ENCODE data around the gene SNTB2.
A peak's percentile ranks its signal among the peaks of the same experiment; 100 is the strongest.

Gene SNTB2

DNA sequence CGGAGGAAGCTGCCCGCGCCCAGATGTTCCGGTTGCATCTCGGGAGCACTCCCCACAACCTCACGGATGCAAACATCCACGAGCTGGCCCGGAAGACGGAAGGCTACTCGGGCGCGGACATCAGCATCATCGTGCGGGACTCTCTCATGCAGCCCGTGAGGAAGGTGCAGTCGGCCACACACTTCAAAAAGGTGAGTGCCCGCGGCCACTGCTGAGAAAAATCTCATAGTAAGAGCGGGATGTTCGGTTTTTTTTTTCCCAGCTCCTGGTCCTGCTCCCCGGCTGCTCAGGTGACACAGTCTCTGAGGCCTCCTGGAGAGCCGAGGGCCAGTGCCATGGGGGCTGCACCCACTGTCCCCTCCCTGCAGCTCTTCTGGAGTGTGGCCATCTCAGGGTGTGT is 134.1 kb downstream of the SNTB2 start:
- no peak for DNase-seq

DNA sequence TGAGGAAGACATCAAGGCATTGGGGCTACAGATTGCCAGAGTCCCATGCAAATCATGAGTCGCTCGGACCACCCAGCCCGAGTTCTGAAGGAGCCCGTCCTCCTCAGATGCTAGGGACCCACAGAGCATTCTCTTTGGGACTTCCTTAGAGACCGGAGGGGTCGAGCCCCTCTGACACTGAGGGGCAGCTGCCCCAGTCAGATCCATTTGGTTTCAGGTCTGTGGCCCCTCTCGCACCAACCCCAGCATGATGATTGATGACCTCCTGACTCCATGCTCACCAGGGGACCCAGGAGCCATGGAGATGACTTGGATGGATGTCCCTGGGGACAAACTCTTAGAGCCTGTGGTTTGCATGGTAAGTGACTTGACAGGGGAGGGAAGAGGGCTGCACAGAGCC is 135.4 kb downstream of the SNTB2 start:
- no peak for DNase-seq

DNA sequence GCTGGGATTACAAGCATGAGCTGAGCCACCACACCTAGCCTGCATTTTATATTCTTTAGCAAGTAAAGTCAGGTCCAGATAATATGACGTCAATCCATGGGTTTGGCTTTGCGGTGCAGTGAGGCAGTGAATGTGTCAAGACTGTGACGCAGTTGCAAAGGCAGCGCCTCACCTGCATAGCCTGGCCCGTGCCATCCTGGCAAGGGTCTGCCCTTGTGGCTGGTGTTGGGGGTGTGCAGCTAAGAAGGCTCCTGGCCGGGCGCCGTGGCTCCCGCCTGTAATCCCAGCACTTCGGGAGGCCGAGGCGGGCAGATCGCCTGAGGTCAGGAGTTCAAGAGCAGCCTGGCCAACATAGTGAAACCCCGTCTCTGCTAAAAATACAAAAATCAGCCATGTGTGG is 136.5 kb downstream of the SNTB2 start:
- DNase-seq = no peak

DNA sequence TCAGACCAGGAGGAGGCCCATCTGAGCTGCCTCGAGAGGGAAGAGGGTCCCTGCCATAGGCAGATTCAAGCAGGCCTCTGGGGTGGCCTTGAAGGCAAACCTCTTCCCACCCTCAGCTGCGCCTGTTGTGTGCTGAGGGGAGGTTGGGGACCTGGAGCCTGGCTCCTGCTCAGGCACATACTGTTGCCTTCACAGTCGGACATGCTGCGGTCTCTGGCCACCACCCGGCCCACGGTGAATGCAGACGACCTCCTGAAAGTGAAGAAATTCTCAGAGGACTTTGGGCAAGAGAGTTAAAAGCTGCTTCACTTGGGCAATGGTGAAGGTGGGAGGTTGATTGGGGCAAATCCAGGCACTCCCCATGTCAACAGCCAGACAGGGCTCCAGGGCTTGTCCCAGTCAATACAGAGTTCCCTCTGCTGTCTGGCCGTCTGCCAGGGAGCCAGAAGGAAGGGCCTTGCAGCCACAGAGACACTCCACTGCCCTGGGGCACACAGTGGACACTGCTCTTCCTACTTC is 137.1 kb downstream of the SNTB2 start:
- DNase-seq = no peak

DNA sequence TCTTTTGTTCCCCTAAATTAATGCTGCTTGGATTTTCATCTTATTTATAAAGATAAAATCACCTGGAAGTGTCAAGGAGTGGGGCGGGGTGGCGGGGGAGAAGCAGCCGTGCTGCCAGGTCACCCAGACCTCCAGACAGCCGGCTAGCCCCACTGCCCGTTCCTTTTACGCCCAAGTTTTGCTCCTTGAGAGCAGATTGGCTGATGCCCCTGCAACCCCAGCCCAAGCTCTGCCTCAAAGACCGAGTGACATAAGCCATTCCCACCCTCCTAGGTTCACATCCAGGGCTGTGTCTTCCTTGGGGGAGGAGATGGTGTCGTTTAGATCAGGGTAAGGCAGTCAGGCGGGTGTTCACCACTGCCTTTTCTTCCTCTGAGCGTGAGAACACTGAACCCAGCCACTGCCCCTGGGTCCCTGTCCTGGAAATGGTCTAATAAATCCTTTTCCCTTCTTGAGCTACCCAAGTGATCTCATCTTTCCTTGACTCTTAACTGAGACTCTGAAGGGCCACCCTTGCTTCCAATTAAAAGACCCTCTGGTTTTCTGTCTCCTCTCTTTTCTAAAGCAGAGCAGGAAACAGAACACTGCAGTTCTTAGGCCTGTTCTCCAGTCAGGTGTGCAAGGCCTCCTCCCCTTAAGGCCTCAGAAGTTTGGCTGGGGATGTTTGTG is 137.8 kb downstream of the SNTB2 start:
- DNase-seq = no peak

DNA sequence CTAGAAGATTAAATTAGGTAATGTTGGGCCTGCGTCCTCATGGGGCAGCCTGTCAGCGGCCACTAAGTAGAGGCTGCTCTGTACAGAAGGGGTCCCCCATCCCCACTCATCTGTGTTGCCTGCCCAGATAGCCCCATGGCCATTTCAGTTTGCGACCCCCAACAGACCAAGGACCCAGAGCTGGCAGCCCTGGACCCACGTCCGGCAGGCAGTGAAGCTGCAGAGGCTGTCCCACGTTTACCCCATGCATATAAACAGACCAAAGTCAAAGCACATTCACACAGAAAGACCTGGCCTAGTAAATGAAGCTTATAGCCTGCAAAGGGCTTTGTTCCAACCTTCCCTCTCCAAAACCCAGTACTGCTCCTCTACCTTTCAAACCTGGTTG is 138.8 kb downstream of the SNTB2 start:
- no peak for DNase-seq

DNA sequence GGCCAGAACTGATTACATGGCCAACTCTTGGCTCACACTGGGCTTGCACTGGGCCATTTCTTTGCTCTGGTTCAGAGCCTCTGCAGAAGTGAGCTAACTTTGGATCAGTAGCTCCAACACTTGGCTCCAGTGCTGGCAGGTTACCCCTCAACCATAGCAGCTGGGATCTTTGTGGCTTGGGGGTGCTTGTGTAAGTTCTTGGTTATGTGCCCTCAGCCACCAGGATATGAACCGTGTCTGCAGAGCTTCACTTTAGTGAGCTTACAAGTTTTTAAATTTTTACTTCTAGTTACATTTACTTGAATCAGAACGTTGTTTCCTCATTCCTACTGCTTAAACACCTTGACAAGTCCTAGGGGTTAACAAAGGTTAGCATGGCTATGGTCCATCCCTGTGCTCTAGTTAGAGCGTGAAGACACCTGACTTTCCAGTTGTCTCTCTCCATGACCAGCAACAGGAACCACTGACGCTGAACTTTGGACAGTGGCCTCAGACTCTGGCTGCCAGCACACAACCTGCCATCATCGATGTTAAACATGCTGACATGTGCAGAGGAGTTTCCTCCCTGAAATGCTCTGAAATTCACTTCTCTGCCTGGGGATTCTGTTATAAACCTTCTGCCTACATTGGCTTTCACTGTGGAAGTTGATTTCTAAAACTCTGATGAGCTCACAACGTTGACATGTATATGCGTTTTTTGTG is 139.4 kb downstream of the SNTB2 start:
- DNase-seq = no peak

DNA sequence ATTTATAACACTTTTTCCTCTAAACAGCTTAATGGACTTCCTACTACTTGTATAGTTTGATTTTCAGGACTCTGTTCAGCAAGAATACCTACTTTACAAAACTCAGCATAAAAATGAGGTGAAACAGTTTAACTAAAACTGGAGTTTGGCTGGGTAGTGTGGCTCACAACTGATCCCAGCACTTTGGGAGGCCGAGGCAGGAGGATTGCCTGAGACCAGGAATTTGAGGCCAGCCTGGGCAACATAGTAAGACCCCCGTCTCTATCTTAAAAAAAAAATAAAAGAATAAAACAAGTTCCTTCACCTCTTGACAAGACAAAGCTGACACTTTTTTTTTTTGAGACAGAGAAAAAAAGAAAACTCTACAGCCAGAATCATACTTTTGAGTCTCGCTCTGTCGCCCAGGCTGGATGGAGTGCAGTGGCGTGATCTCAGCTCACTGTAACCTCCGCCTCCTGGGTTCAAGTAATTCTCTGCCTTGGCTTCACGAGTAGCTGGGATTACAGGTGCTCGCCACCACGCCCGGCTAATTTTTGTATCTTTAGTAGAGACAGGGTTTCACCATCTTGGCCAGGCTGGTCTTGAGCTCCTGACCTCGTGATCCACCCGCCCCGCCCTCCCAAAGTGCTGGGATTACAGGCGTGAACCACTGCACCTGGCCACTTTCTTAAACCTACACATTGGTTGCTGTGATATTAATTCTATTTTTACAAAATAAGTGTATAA is 140.8 kb downstream of the SNTB2 start:
- no peak for DNase-seq

DNA sequence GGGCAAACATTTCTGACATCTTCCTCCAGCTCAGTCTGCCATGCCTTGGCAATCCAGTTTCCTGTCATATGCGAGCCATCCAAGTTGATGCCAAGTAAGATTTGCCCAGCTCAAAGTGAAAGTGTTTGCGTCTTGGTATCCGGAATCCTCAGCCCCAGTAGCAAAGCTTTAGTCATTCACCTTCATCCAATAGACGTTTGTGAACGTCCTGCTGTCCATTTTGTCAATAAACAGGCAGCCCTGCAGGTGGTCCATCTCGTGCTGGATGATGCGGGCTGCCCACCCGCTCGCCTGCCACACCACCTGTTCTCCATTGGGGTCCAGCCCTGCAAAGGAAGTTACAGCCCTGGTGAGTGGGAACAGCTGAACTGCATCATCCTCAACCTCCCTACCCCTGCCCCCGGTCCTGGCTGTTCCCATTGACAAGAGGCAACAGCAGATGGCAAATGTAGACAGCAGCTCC is 141.9 kb downstream of the SNTB2 start:
- DNase-seq = no peak

DNA sequence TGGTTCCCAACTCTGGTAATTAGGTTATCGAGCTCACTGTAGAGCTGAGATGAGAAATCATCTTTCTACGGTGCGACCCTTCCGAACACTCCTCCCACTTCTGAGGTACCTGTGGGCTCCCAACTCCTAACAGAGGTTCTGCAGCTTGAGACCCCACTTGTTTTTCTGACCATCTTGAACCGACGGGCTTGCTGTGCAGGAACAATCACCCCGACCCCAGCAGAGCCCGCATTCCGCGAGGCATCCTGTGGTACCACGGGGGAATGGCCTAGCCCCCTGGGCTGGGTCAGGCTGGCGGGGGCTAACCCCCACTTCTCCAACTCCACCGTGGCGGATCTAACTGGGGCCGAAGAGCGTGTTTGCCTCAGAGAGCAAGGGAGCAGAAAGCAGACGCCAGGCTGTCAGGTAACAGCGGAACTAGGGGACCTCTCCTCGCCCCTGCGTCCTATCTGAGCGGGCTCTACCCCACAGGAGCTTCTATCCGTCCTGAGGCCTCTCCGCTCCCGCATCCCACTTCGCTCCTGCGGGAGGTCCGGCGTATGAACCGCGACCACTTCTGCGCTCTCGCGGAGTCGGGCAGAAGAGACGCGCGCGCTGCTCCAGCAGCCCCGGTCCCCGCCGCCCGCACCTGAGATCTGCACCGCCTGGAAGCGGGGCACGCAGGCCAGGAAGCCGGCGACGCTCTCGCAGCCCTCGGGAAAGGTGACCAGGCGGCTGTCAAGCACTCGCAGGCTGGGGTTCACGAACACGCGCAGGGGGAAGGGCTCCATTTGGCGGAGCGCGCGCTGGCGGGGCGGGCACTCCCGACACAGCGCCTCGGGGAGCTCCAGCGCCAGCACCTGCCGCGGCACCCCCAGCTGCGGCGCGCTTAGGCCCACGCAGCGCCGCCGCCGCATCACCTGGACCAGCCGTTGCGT is 142.7 kb downstream of the SNTB2 start:
- no peak for DNase-seq

DNA sequence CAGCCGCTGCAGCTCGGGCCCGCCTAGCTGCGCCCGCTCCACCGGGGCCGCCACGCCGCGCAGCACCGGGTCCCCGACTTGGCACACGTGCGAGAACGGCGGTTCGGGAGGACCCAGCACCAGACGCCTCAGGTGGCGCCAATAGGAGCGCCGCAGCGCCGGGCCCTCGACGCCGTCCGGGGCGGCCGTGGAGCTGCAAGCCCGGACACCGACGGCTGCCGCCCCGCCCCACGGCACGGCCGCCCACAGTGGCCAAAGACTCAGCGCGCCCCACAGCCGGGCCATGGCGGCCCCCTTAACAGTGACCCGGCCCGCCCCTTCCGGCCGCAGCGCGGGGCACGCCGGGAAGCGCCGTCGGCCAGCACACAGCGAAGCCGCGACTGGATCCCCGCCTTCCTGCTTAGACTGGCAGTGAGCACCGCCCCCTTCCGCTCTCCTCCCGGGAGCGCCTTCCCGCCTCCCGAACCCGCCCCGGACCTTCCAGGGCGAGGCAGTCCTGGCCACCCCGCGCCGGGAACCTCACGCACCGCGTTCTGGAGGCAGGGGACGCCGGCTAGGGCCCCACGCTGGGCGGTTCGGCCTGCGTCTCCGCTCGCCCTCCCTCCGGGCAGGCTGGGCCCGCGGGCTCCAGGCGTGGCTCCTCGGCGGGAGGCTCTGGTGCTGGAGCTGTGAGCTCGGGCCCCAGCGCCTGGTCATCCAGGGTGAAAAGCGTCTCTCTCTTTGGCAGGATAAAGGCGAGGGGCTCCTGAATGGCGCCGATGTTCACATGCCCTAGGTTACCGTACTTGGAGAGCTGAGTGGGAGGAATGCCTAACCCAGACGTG is 143.5 kb downstream of the SNTB2 start, which contains the start of gene PDF:
PDF (minus strand) TSS at position 303 of the 824 bp plus-strand sequence; CDS start at position 285, 18 bp downstream.
- DNase-seq = peak; percentile 70

DNA sequence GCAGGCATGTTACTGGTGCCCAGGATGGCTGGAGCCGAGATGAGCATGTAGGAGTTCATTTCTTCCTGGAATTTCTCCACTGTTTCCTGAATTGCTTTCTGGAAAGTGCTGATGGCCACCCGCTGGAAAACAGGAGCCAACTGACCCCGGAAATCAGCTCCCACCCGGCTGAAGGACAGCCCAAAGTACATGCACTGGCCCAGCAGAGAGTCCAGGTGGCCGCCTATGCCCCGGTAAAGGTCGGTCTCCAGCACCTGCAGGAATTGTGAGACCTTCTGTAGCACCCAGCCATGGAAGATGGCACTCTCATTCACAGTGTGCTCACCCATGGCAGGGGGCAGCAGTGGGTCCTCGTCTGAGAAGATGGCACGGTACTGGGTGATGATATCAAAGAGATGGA is 147.7 kb downstream of the SNTB2 start:
- no peak for DNase-seq

DNA sequence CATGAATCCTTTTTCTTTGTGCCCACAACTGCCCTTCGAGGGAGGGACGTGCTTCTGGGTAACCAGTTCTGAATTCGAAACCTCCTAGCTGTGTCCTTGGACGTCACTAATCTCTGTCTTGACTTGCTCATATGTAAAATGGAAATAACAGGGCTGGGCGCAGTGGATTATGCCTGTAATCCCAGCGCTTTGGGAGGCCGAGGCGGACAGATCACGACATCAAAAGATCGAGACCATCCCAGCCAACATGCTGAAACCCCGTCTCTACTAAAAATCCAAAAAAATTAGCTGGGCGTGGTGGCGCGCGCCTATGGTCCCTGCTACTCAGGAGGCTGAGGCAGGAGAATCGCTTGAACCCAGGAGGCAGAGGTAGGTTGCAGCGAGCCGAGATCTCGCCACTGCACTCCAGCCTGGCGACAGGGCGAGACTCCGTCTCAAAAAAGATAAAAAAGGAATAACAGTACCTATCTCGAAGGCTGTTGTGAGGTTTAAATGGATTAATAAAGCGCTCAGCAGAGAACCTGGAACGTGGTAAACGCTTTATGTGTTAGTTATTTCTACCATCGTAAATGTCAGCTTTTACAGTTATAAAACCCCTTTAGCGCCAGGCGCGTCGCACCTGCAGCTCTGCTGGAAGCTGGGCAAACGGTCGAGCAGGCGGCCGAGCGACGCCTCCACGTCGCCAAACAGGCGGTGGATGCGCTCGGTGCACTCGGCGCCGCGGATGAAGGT is 151.8 kb downstream of the SNTB2 start:
- DNase-seq = no peak

DNA sequence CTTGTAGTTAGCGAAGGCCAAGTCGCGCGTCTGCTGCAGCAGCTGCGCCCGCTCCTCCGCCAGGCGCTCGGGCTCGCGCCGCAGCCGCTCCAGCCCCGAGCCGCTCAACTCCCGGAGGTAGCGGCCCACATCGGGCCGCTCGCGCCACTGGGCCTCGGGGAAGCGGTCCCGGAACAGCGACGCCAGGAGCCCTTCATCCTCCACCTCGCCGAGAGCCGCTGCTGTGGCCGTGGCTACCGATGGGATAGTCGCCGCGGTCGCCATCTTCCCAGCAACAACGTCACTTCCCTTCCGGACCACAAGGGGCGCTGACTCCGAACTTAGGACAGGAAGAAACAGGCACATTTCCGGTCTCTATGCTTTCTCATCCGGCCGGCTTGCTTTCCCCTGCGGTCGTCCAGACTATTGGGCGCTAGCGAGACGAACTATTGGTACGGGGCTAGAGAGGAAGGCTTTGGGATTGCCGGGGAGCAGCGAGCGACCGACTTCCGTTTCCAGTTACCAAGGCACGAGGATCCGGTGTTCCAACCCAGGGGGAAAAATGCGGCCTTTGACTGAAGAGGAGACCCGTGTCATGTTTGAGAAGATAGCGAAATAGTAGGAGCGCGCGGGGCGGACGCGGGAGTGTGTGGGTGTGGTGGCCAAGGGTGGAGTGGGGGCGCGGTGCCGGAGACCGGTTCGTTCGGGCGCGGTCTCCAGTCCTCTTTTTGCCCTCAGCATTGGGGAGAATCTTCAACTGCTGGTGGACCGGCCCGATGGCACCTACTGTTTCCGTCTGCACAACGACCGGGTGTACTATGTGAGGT is 152.5 kb downstream of the SNTB2 start, which contains the start of the genes COG8 and NIP7:
COG8 (minus strand) TSS at position 276 of the 806 bp plus-strand sequence; CDS start at position 264, 12 bp downstream.
NIP7 (plus strand) TSS at position 484 of the 806 bp plus-strand sequence; CDS start at position 542, 58 bp downstream.
- DNase-seq = peak; percentile 92

DNA sequence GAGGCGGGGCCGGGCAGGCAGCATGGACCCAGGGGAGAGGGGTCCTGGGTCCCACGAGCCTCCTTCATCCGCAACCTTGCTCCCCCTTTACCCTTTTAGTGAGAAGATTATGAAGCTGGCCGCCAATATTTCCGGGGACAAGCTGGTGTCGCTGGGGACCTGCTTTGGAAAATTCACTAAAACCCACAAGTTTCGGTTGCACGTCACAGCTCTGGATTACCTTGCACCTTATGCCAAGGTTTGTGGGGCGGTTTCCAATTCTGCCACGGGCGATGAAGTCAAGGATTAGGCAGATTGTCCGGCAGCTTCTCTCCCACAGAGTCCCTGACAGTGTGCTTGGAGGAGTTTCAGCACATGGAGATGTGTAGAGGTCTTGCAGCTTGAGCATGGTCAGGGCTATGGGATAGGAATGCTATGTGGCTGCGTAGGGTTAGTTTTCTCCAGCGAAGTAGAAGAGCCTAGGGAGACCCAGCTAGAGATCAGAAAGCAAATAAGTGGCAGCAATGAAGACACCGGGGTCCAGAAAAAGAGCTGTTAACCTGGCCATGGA is 153.2 kb downstream of the SNTB2 start:
- DNase-seq = no peak

DNA sequence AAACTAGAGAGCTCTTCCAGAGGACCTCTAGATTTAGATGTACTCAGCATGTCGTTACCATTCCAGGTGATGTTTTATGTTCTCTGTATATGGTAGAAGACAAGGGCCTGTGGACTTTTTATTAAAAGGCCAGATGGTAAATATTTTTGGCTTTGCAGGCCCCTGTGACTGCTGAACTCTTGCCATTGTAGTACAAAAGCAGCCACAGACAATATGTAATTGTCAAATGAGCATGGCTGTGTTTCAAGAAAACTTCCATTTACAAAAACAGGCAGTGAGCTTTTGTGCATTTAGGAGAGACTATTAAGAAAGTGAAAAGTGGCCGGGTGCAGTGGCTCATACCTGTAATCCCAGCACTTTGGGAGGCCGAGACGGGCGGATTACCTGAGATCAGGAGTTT is 157.2 kb downstream of the SNTB2 start:
- no peak for DNase-seq

DNA sequence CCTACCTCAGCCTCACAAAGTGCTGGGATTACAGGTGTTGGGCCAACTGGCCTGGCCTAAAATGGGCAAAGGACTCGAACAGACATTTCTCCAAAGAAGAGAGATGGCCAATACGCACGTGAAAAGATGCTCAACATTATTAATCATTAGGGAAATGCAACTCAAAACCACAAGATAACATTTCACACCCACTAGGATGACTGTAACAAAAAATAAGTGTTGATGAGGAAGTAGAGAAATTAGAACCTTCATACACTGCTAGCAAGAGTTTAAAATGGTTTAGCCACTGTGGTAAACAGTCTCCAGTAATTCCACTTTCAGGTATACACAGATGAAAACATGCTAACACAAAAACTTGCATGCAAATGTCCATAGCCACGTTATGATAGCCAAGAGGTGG is 159.0 kb downstream of the SNTB2 start:
- DNase-seq = no peak

DNA sequence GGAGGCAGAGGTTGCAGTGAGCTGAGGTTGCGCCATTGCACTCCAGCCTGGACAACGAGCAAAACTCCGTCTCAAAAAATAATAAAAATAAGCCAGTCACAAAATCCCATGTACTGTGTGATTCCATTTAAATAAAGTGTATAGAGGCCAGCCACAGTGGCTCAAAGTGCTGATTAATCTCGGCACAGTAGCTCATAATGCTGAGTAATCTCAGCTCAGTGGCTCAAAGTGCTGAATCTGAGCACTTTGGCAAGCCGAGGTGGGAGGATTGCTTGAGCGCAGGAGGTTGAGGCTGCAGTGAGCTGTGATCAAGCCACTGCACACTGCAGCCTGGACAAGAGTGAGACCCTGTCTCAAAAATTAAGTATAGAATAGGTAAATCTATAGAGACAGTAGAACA is 159.7 kb downstream of the SNTB2 start:
- no peak for DNase-seq

DNA sequence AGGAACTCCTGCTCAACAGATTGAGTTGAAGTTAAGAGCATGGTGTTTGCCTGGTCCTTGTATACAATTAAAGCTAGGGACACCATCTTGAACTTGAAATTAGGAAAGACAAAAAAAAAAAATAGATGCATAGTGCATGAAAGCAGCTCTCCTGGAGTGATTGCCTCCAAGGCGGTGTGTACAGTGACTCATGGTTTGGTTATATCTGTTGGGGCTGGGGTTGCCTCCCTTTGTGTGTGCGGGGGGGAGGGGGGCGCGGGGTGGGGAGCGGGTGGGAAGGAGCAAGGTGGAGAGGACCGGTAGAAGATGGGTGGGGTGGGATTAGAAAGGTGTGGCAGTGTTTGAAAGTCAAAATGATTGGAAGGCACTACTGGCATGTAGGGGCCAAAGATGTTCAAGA is 161.3 kb downstream of the SNTB2 start:
- no peak for DNase-seq

All from CD4-positive, alpha-beta T cell treated with Interferon gamma for 1 hour (primary cell).